Breast epithelium (tissue), 4 donors: Measurements from ENCODE around the gene KPTN. TPM values are rescaled to one million over a fixed set of nuclear protein-coding genes. Genes with fewer than 3 reads are reported as not detected.
A peak's percentile ranks its signal among the peaks of the same experiment; 100 is the strongest.

Experiments
- DNase-seq, 2 donors: peaks; one replicate each; pipeline ENCODE4 v3.0.0-alpha.2; 2019; ENCODE audit warnings: low spot score in 2 of 2
- H3K27ac ChIP-seq, 2 donors: fragments of 200-600 bp; sonication (generic) in 1 of 2; one replicate each; pipeline ENCODE4 v1.5.1; 2016 to 2019; ENCODE audit warnings: mild to moderate bottlenecking in 1 of 2
- H3K27me3 ChIP-seq, 2 donors: fragments of 200-600 bp; sonication (generic) in 1 of 2; one replicate each; pipeline versions ENCODE4 v1.5.1 to v1.6.0; 2017 to 2019; ENCODE audit warnings: control low read depth in 1 of 2, mild to moderate bottlenecking in 1 of 2
- H3K36me3 ChIP-seq: fragments of 200-600 bp; one replicate; pipeline ENCODE4 v1.5.1; 2019
- H3K4me1 ChIP-seq, 2 donors: fragments of 200-600 bp; sonication (generic); one replicate each; pipeline ENCODE4 v1.5.1; 2016 to 2019; ENCODE audit warnings: control low read depth in 1 of 2
- H3K4me3 ChIP-seq, 3 donors: fragments of 200-600 bp; sonication (generic); 1 replicate in 2 of 3; 2 replicates in 1 of 3; pipeline ENCODE4 v1.5.1; 2016 to 2019; ENCODE audit warnings: mild to moderate bottlenecking in 3 of 3, moderate library complexity in 2 of 3
- H3K9me3 ChIP-seq, 2 donors: fragments of 200-600 bp; sonication (generic) in 1 of 2; one replicate each; pipeline ENCODE4 v1.5.1; 2016 to 2019; ENCODE audit warnings: control low read depth in 1 of 2
- CTCF ChIP-seq, 3 donors: fragments of 450-650 bp; IDR thresholded peaks; one replicate each; pipeline ENCODE4 v1.5.1; 2016 to 2017; ENCODE audit warnings: antibody characterized with exemption in 3 of 3, mild to moderate bottlenecking in 3 of 3, moderate library complexity in 3 of 3
- POLR2A ChIP-seq: fragments of 450-650 bp; IDR thresholded peaks from one replicate; pipeline ENCODE4 v1.6.1; 2016; ENCODE audit warnings: antibody characterized with exemption, mild to moderate bottlenecking, moderate library complexity
- POLR2AphosphoS5 ChIP-seq, 3 donors: sonication (generic); formaldehyde crosslinking; IDR thresholded peaks; one replicate each; pipeline ENCODE4 v1.6.1; 2017; ENCODE audit warnings: antibody characterized with exemption in 3 of 3
- intact Hi-C: fragments of 100-400 bp; cut with DNase I; formaldehyde crosslinking; loops from one replicate; pipeline ENCODE4 v1.15.1; 2023; ENCODE audit warnings: low total_unique reads
- total RNA-seq, 3 donors: library from RNA; depleted of rRNA; stranded (reverse); fragments of >200 nt; gene quantifications; one replicate each; pipeline ENCODE4 v1.1.0, GENCODE V29; 2016

KPTN gene
- total RNA-seq, 3 donors from 2014 or later: 4.6 to 6.6 (median 6.3) TPM

GRCh38 chr19:47461876-47462275, 22.1 kb downstream of the KPTN start:
- Histone ChIP-seq H3K36me3 (no peaks in the 10 kb centered on the region), H3K27me3 (peaks cover 6 to 55% of the 10 kb centered on the region in 2 donors)

GRCh38 chr19:47459477-47459876, 24.5 kb downstream of the KPTN start:
- intact Hi-C loops: no loop called here
- Histone ChIP-seq H3K4me1 (peaks cover 0 to 4% of the 10 kb centered on the region in 2 donors), H3K9me3 (peaks cover 12 to 14% of the 10 kb centered on the region in 2 donors), H3K27ac (no peak overlapping the region), H3K36me3 (no peaks in the 10 kb centered on the region), H3K27me3 (peaks cover 6 to 68% of the 10 kb centered on the region in 2 donors), H3K4me3 (no peak overlapping the region)
- DNase-seq: no peak
- TF ChIP-seq CTCF (IDR thresholded peaks at IDR 0.05) (no peak), POLR2AphosphoS5 (IDR thresholded peaks at IDR 0.05) (no peak), POLR2A (no peak)

More at GRCh38 chr19:47461876-47462275, 22.1 kb downstream of the KPTN start:
- Histone ChIP-seq H3K4me1 (peaks cover 0 to 4% of the 10 kb centered on the region in 2 donors), H3K9me3 (no peaks in the 10 kb centered on the region), H3K4me3 (no peak overlapping the region), H3K27ac (no peak overlapping the region)
- DNase-seq: no peak
- intact Hi-C loops: no loop called here
- TF ChIP-seq POLR2AphosphoS5 (IDR thresholded peaks at IDR 0.05): no peak
- TF ChIP-seq POLR2A: no peak
- no peak for TF ChIP-seq CTCF (IDR thresholded peaks at IDR 0.05)

DNA sequence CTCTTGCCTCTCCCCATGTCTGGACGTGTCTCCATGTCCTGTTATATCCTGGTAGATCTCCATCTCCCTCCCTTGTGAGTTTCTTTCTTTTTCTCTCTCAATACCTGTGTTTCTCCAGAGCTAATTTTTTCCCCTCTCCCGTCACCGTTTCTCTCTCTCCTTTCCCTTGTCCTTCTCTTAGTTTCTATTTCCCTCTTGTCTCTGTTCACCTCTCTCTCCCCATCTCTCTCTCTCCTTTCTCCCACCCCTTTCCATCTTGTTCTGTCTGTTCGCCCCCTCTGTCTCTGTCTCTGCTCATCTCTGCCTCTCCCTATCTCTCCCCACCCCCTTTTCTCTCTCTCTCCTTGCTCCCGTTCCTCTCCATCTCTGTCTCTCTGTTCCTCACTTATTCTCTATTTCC, 25.3 kb downstream of the KPTN start:
- H3K9me3 ChIP-seq: peaks cover 12 to 14% of the 10 kb centered on the region in 2 donors
- H3K27me3 ChIP-seq: peaks cover 6 to 68% of the 10 kb centered on the region in 2 donors
- no peak overlapping the region for H3K4me3 ChIP-seq
- intact Hi-C loops: no loop called here
- H3K4me1 ChIP-seq: peaks cover 0 to 4% of the 10 kb centered on the region in 2 donors
- H3K27ac ChIP-seq: no peak overlapping the region
- no peak for TF ChIP-seq POLR2A
- TF ChIP-seq CTCF (IDR thresholded peaks at IDR 0.05): no peak
- no peak for TF ChIP-seq POLR2AphosphoS5 (IDR thresholded peaks at IDR 0.05)
- no peak for DNase-seq
- H3K36me3 ChIP-seq: no peaks in the 10 kb centered on the region

GRCh38 chr19:47456721-47457474, 27.1 kb downstream of the KPTN start:
- Histone ChIP-seq H3K4me1 (peaks cover 0 to 4% of the 10 kb centered on the region in 2 donors), H3K9me3 (peaks cover 12 to 14% of the 10 kb centered on the region in 2 donors), H3K27ac (no peak overlapping the region), H3K36me3 (no peaks in the 10 kb centered on the region), H3K4me3 (peak overlapping the region in 2 of 3 donors; percentile 14 to 55), H3K27me3 (peaks cover 6 to 63% of the 10 kb centered on the region in 2 donors)
- TF ChIP-seq CTCF (IDR thresholded peaks at IDR 0.05): no peak
- TF ChIP-seq POLR2AphosphoS5 (IDR thresholded peaks at IDR 0.05): no peak
- no peak for TF ChIP-seq POLR2A
- no peak for DNase-seq
- intact Hi-C loops: no loop called here

DNA sequence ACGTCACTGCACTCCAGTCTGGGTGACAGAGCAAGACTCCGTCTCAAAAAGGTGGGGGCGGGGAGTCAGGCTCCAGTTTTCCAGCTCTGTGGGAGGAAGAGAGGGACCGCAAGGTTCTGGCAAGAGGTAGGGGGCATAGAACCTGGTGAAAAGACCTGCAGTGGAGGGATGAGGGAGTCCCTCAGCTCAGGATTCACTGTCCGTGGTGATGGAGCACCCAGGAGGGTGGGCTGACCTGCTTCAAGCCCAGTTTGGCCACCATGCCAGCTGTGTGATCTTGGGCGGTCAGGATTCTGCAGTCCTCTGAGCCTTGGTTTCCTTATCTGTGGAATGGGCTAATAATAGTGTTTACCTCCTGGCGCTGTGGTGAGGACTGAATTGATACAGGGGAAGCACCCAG, 33.5 kb downstream of the KPTN start:
- H3K4me3 ChIP-seq: no peak overlapping the region
- no peak for TF ChIP-seq CTCF (IDR thresholded peaks at IDR 0.05)
- no peak for TF ChIP-seq POLR2A
- H3K36me3 ChIP-seq: no peaks in the 10 kb centered on the region
- peaks cover 3% of the 10 kb centered on the region in 2 donors for H3K9me3 ChIP-seq
- no peaks in the 10 kb centered on the region for H3K4me1 ChIP-seq
- DNase-seq: no peak
- intact Hi-C loops: no loop called here
- no peak overlapping the region for H3K27ac ChIP-seq
- peaks cover 4 to 31% of the 10 kb centered on the region in 2 donors for H3K27me3 ChIP-seq
